ENCODE measurements around the gene THOP1. TPM values are rescaled to one million over a fixed set of nuclear protein-coding genes. Genes with fewer than 3 reads are reported as not detected.

Gene THOP1
- total RNA-seq (10 to 100 TPM; 31.0 to 48.8 (median 37.4) TPM), polyA plus RNA-seq (10 to 100 TPM; 55.5 to 96.2 (median 59.0) TPM)
- long read RNA-seq, donor 1, full-length matches to known transcripts, result 2 of 2 reads
- long read RNA-seq, donor 1, partial matches to known transcripts, result 0 of 2 reads
- long read RNA-seq, donor 1, other reads (novel, unspliced or antisense), result 0 of 2 reads
- long read RNA-seq, donor 2, full-length matches to known transcripts, result 1 of 1 reads
- long read RNA-seq, donor 2, partial matches to known transcripts, result 0 of 1 reads
- long read RNA-seq, donor 2, other reads (novel, unspliced or antisense), result 0 of 1 reads

DNA sequence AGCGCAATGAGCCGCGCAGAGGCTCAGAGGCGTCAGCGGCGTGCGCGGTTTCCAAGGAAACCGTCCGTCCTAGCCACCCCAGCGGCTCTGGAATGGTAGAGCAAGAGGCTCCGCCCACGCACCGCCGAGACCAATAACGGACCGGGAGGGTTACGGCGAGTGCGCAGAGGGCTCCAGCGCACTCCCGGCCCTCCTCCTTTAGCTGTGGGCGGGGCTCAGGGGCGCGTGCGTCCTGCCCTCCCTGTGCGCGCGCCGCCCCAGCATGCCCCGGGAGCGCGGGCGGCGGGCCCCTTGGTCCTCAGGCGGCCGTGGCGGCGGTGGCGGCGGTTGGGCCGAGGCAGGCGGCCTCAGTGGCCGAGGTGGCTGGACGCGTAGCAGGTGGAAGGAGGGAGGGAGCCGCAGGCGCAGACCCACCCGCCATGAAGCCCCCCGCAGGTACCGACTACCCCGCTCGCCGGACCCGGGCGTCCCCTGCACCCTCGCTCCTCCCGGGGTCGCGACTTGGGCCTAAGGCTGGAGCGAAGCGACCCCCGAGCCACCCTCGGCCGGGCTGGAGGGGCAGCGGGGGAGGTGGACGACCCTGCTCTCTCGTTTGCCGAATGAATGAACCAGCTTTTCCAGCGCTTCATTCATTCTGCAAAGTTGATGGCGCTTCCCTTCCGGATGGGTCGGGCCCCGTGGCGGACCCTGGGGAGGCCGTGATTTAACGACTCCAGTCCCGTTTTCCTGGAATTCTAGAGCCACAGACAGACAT, at the start of gene THOP1:
Gene THOP1, plus strand, starts transcription at position 260 of the 754 bp plus-strand sequence. Its CDS starts 160 bp downstream, at position 420.
- 0% methylated on average over 31 to 78 of the region's 78 CpGs for WGBS, 5 donors
- TF ChIP-seq, protein P1, sequence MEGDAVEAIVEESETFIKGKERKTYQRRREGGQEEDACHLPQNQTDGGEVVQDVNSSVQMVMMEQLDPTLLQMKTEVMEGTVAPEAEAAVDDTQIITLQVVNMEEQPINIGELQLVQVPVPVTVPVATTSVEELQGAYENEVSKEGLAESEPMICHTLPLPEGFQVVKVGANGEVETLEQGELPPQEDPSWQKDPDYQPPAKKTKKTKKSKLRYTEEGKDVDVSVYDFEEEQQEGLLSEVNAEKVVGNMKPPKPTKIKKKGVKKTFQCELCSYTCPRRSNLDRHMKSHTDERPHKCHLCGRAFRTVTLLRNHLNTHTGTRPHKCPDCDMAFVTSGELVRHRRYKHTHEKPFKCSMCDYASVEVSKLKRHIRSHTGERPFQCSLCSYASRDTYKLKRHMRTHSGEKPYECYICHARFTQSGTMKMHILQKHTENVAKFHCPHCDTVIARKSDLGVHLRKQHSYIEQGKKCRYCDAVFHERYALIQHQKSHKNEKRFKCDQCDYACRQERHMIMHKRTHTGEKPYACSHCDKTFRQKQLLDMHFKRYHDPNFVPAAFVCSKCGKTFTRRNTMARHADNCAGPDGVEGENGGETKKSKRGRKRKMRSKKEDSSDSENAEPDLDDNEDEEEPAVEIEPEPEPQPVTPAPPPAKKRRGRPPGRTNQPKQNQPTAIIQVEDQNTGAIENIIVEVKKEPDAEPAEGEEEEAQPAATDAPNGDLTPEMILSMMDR (IDR thresholded peaks at IDR 0.05 in 8 of 11, conservative IDR thresholded peaks at IDR 0.05 in 3 of 11), result peak in 4 of 11 experiments; percentile 34 to 55 (median 48)
- TF ChIP-seq POLR2A (IDR thresholded peaks at IDR 0.05), result peak in 2 of 3 donors; percentile 29 to 47
- peak; percentile 87 to 91 (median 89) for TF ChIP-seq POLR2AphosphoS5 (IDR thresholded peaks at IDR 0.05)
- Histone ChIP-seq H3K27me3 (replicated peaks in 1 of 7) (no peaks in the 10 kb centered on the region), H3K36me3 (peaks cover 0 to 8% (median 3%) of the 10 kb centered on the region in 6 donors), H3K4me3 (peak within 1 kb of the TSS; percentile 85 to 99 (median 96)), H3K27ac (peak within 1 kb of the TSS in 7 of 8 donors; percentile 8 to 85 (median 71)), H3K4me1 (peaks cover 33 to 88% (median 60%) of the 10 kb centered on the region in 6 donors), H3K9me3 (no peaks in the 10 kb centered on the region)
- intact Hi-C loops (cut with DNase I; ENCODE audit: low total_unique reads), result no loop called here
- DNase-seq, result peak; percentile 100

DNA sequence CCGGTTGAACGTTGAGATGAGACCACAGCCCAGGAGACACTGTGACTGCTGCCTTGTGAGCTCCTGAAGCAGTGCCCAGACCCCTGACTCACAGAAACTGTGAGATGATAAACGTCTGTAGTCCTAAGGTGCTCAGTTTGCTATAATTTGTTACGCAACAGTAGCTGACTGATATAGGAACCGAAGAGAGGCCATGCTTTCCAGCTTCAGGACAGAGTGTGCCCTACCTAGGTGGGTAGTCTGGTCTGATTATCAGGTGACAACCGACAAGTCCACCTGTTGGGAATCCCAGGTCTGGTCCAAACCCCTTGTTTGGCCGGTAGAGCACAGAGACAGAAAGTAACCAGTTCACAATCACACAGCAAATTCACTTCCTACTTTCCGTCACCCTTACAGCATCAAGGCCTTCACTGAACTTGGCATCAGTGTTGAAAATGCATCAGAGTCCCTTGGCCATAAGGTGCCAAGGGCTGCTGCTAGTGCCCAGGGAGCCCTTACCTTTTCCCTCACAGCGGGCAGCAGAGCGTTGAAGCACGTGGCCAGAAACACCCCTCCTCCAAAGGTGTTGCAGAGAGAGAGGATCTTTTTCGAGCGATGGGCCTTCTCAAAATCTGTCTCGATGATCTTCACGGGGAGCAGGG, 48.6 kb upstream of the THOP1 start:
- DNase-seq, result no peak
- intact Hi-C loops (cut with DNase I; ENCODE audit: low total_unique reads), result no loop called here
- H3K27ac ChIP-seq, result peak overlapping the region in 2 of 8 donors; percentile 11 to 37
- 81 to 97% (median 94%) methylated on average over 13 to 15 of the region's 15 CpGs for WGBS, 5 donors
- peaks cover 0 to 9% (median 0%) of the 10 kb centered on the region in 7 donors for H3K27me3 ChIP-seq (replicated peaks in 1 of 7)
- TF ChIP-seq POLR2A (IDR thresholded peaks at IDR 0.05) (no peak), POLR2AphosphoS5 (IDR thresholded peaks at IDR 0.05) (no peak)
- TF ChIP-seq, protein P1 (IDR thresholded peaks at IDR 0.05 in 8 of 11, conservative IDR thresholded peaks at IDR 0.05 in 3 of 11), result no peak
- peaks cover 0 to 53% (median 32%) of the 10 kb centered on the region in 6 donors for H3K4me1 ChIP-seq
- peak overlapping the region in 1 of 8 donors; percentile 3 for H3K4me3 ChIP-seq
- peaks cover 0 to 8% (median 0%) of the 10 kb centered on the region in 8 donors for H3K9me3 ChIP-seq
- H3K36me3 ChIP-seq, result peaks cover 0 to 59% (median 49%) of the 10 kb centered on the region in 6 donors

DNA sequence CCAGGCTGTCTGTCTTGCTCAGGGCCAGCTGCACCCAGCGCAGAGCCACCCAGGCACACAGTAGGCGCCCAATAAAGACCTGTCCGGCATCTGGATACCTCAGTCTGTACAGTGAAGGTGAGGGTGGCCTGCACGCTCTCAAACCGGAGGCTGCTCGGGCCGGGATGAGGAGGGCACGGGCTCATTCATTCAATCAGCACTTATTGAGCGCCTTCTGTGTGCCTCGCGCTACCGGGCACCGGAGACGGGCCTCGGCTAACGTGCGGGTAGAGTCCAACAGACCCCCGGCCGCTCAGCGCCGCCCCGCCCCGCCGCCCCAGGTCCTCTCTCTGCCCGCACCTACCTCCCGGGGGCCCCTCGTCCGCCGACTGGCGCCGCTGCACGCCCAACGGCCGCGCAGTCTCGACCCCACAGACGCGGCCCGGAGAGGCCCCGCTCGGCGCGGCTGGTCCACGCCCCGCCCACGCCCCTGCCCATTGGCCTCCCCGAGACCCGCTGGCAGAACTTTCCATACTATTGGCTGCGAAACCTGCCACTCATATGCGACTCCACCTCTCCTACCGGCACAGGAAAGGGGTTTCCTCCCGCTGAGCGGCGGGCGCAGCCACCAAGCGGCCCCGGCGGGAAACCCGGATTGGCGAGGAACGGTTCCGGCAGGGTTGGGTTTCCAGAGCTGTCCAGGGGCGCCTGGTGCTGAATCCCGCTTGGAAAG, 45.5 kb upstream of the THOP1 start, which contains the start of gene SLC39A3:
Gene SLC39A3, minus strand, starts transcription at position 416 of the 712 bp plus-strand sequence. CDS start 2,760 bp downstream, outside the sequence.
- TF ChIP-seq POLR2AphosphoS5 (IDR thresholded peaks at IDR 0.05) (peak; percentile 76 to 87 (median 81)), POLR2A (IDR thresholded peaks at IDR 0.05) (no peak)
- TF ChIP-seq, protein P1 (IDR thresholded peaks at IDR 0.05 in 8 of 11, conservative IDR thresholded peaks at IDR 0.05 in 3 of 11), result peak; percentile 13 to 62 (median 44)
- peak within 1 kb of the TSS; percentile 63 to 89 (median 79) for H3K27ac ChIP-seq
- H3K9me3 ChIP-seq, result peaks cover 0 to 8% (median 0%) of the 10 kb centered on the region in 8 donors
- WGBS, 5 donors, result 1 to 2% (median 1%) methylated on average over 10 to 64 of the region's 64 CpGs
- H3K4me3 ChIP-seq, result peak within 1 kb of the TSS; percentile 82 to 100 (median 94)
- H3K27me3 ChIP-seq (replicated peaks in 1 of 7), result peaks cover 0 to 13% (median 0%) of the 10 kb centered on the region in 7 donors
- peaks cover 0 to 45% (median 30%) of the 10 kb centered on the region in 6 donors for H3K4me1 ChIP-seq
- intact Hi-C loops (cut with DNase I; ENCODE audit: low total_unique reads), result no loop called here
- peaks cover 0 to 28% (median 23%) of the 10 kb centered on the region in 6 donors for H3K36me3 ChIP-seq
- peak; percentile 97 for DNase-seq
